Neural progenitor cell (in vitro differentiated cells): ENCODE results near the gene IQGAP2. TPM values are rescaled to one million over a fixed set of nuclear protein-coding genes. Genes with fewer than 3 reads are reported as not detected.

Source experiments
- DNase-seq: peaks from one replicate; pipeline ENCODE4 v3.0.0-alpha.2; 2016; ENCODE audit warnings: low spot score
- H2AFZ ChIP-seq: fragments of 200-600 bp; sonication (generic); replicated peaks from 2 replicates; pipeline ENCODE4 v1.6.1; 2016; ENCODE audit warnings: antibody characterized with exemption
- H3F3A ChIP-seq: fragments of 200-600 bp; sonication (generic); 2 replicates; pipeline ENCODE4 v1.6.1; 2016; ENCODE audit warnings: antibody characterized with exemption, low read depth
- H3K27ac ChIP-seq: fragments of 200-600 bp; sonication (generic); 2 replicates; pipeline ENCODE4 v1.5.1; 2016; ENCODE audit warnings: mild to moderate bottlenecking
- H3K27me3 ChIP-seq: fragments of 200-600 bp; sonication (generic); 2 replicates; pipeline ENCODE4 v1.6.1; 2016; ENCODE audit warnings: mild to moderate bottlenecking, moderate library complexity
- H3K36me3 ChIP-seq: fragments of 200-600 bp; sonication (generic); 2 replicates; pipeline ENCODE4 v1.5.1; 2016
- H3K4me1 ChIP-seq: fragments of 200-600 bp; sonication (generic); 2 replicates; pipeline ENCODE4 v1.6.1; 2016; ENCODE audit warnings: mixed run types
- H3K4me2 ChIP-seq: fragments of 200-600 bp; sonication (generic); 2 replicates; pipeline ENCODE4 v1.6.1; 2016
- H3K4me3 ChIP-seq: fragments of 200-600 bp; sonication (generic); 2 replicates; pipeline ENCODE4 v1.5.1; 2016
- H3K79me2 ChIP-seq: fragments of 200-600 bp; sonication (generic); 2 replicates; pipeline ENCODE4 v1.6.1; 2016; ENCODE audit warnings: low read depth
- H3K9ac ChIP-seq: fragments of 200-600 bp; sonication (generic); 2 replicates; pipeline ENCODE4 v1.6.1; 2016
- H3K9me3 ChIP-seq: fragments of 200-600 bp; sonication (generic); 2 replicates; pipeline ENCODE4 v1.5.1; 2016; ENCODE audit warnings: low read depth
- H4K20me1 ChIP-seq: fragments of 200-600 bp; sonication (generic); 2 replicates; pipeline ENCODE4 v1.6.1; 2016; ENCODE audit warnings: low read depth
- H3K27ac Mint-ChIP-seq: 3 replicates; pipeline ENCODE4 v1.8.0; 2021; ENCODE audit warnings: mixed read lengths
- H3K27me3 Mint-ChIP-seq: 2 replicates; pipeline ENCODE4 v1.8.0; 2022; ENCODE audit warnings: low read depth, mild to moderate bottlenecking, inconsistent platforms, moderate library complexity, mixed read lengths; ENCODE audit not compliant: insufficient read depth
- H3K36me3 Mint-ChIP-seq: 3 replicates; pipeline ENCODE4 v1.8.0; 2021; ENCODE audit warnings: mixed read lengths
- H3K4me1 Mint-ChIP-seq: 3 replicates; pipeline ENCODE4 v1.8.0; 2021; ENCODE audit warnings: mixed read lengths
- H3K4me3 Mint-ChIP-seq: 3 replicates; pipeline ENCODE4 v1.8.0; 2021; ENCODE audit warnings: mild to moderate bottlenecking, moderate library complexity, mixed read lengths
- H3K9me3 Mint-ChIP-seq: 3 replicates; pipeline ENCODE4 v1.8.0; 2020; ENCODE audit warnings: mixed read lengths
- CTCF ChIP-seq: fragments of 200-600 bp; sonication (generic); IDR thresholded peaks from 2 replicates; pipeline ENCODE4 v1.5.1; 2017; ENCODE audit warnings: antibody characterized with exemption, mild to moderate bottlenecking
- EZH2 ChIP-seq: fragments of 200-600 bp; sonication (generic); IDR thresholded peaks from 2 replicates; pipeline ENCODE4 v1.6.1; 2017; ENCODE audit warnings: antibody characterized with exemption, mild to moderate bottlenecking, moderate library complexity
- EZH2phosphoT487 ChIP-seq: fragments of 200-600 bp; sonication (generic); IDR thresholded peaks from 2 replicates; pipeline ENCODE4 v1.6.1; 2017; ENCODE audit warnings: antibody characterized with exemption
- total RNA-seq: library from RNA; depleted of rRNA; stranded (reverse); fragments of >200 nt; gene quantifications from 2 replicates; pipeline ENCODE4 v1.2.3, GENCODE V29; 2015; ENCODE audit warnings: low replicate concordance

IQGAP2 gene
- total RNA-seq, 1 donor from 2014 or later = 37.7 TPM

DNA sequence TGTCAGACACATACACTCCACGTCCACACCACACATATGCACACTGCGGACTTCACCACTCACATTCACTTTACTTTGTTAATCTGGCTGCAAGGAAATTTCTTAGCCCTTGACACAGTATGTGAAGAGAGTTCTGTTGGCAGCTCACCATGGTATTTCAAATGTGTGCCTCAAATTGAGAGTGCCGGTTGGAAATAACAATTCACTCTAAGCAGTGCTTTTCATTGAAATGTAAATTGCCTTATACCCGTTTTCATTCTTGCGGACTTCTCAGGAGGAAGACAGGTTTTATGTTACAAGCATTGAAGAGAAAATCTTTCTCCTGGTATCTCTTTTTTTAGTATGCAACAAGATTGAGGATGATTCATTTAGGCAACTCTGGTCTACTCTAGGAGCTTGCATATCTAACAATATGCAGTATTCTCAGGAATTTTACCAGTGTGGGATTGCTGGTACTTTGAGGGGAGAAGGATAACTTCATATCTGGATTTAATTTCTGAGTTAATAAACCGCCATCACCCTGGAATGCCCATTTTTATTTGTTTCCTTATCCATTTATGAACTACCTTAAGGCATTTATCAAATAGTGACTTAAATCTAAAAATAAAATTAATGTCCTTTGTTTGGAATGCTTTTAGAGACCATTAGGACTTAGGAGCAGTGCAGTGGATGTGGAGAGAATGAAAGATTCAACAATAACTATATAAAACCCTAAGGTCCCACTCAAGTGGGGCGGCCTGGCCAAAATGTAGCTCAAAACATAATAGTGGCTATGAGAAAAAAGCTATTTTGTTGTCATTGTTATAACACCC is 87.0 kb downstream of the IQGAP2 start:
- Histone ChIP-seq H3K27me3 (no peaks in the 10 kb centered on the region), H3K4me1 (peaks cover 45% of the 10 kb centered on the region), H4K20me1 (no peaks in the 10 kb centered on the region), H3K4me2 (peak overlapping the region; percentile 52), H3K79me2 (no peaks in the 10 kb centered on the region), H3K9ac (no peak overlapping the region), H2AFZ (no peak overlapping the region), H3F3A (peaks cover 5% of the 10 kb centered on the region), H3K36me3 (no peaks in the 10 kb centered on the region), H3K9me3 (no peaks in the 10 kb centered on the region), H3K27ac (no peak overlapping the region), H3K4me3 (peak overlapping the region; percentile 4)
- Mint-ChIP-seq H3K4me1 (peaks cover 46% of the 10 kb centered on the region), H3K9me3 (peaks cover under 1% of the 10 kb centered on the region), H3K4me3 (peak overlapping the region; percentile 69), H3K36me3 (no peaks in the 10 kb centered on the region), H3K27ac (peak overlapping the region; percentile 95), H3K27me3 (no peaks in the 10 kb centered on the region)
- DNase-seq = peak; percentile 35
- TF ChIP-seq EZH2 (no peak), CTCF (no peak)

DNA sequence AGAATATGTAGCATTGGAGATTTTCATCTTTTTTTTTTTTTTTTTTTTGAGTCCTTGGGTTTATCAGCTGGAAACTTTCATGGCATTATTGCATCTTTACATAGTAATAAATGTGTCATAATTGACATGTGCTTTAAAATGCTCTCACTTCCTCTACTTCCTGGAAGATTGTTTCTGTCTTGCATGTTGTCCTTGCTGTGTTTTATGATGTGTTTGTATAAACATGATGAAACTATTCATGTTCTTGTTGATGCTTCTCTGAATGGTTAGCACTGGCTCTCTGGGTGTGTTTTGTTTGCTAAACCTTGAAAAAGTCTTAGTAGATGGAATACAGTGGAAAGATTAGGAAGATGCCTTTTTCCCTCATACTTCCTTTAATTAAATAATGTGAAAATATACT is 87.9 kb downstream of the IQGAP2 start:
- no peak overlapping the region for H3K9ac ChIP-seq
- H3K9me3 ChIP-seq = no peaks in the 10 kb centered on the region
- no peaks in the 10 kb centered on the region for H3K27me3 ChIP-seq
- H3K27me3 Mint-ChIP-seq = no peaks in the 10 kb centered on the region
- H3K79me2 ChIP-seq = no peaks in the 10 kb centered on the region
- no peaks in the 10 kb centered on the region for H3K36me3 ChIP-seq
- peaks cover 5% of the 10 kb centered on the region for H3F3A ChIP-seq
- TF ChIP-seq EZH2 (no peak), CTCF (no peak), EZH2phosphoT487 (no peak)
- H3K4me1 ChIP-seq = peaks cover 45% of the 10 kb centered on the region
- H3K4me2 ChIP-seq = no peak overlapping the region
- DNase-seq = no peak
- peaks cover 48% of the 10 kb centered on the region for H3K4me1 Mint-ChIP-seq
- no peak overlapping the region for H3K4me3 Mint-ChIP-seq
- peak overlapping the region; percentile 81 for H3K27ac Mint-ChIP-seq
- H3K9me3 Mint-ChIP-seq = peaks cover 3% of the 10 kb centered on the region
- H3K4me3 ChIP-seq = no peak overlapping the region
- H3K27ac ChIP-seq = no peak overlapping the region
- no peaks in the 10 kb centered on the region for H3K36me3 Mint-ChIP-seq
- H2AFZ ChIP-seq = no peak overlapping the region
- no peaks in the 10 kb centered on the region for H4K20me1 ChIP-seq

- H3K4me2 ChIP-seq = no peak overlapping the region
Observed at GRCh38 chr5:76492819-76493189, 89.7 kb downstream of the IQGAP2 start.

More at GRCh38 chr5:76492819-76493189, 89.7 kb downstream of the IQGAP2 start:
- Histone ChIP-seq H3K9ac (no peak overlapping the region), H3K27me3 (no peaks in the 10 kb centered on the region), H2AFZ (no peak overlapping the region), H3K79me2 (no peaks in the 10 kb centered on the region), H3K27ac (no peak overlapping the region), H4K20me1 (no peaks in the 10 kb centered on the region), H3F3A (peaks cover 5% of the 10 kb centered on the region), H3K4me3 (no peak overlapping the region), H3K36me3 (no peaks in the 10 kb centered on the region), H3K4me1 (peaks cover 45% of the 10 kb centered on the region), H3K9me3 (no peaks in the 10 kb centered on the region)
- peaks cover 3% of the 10 kb centered on the region for H3K9me3 Mint-ChIP-seq
- peaks cover 2% of the 10 kb centered on the region for H3K27me3 Mint-ChIP-seq
- peaks cover 48% of the 10 kb centered on the region for H3K4me1 Mint-ChIP-seq
- H3K27ac Mint-ChIP-seq = peak overlapping the region; percentile 27
- no peaks in the 10 kb centered on the region for H3K36me3 Mint-ChIP-seq
- no peak for DNase-seq
- no peak for TF ChIP-seq EZH2phosphoT487
- TF ChIP-seq CTCF = no peak
- TF ChIP-seq EZH2 = no peak
- no peak overlapping the region for H3K4me3 Mint-ChIP-seq
